ENCODE data around the gene DDR2.

DDR2 gene

GRCh38 chr1:162701286-162701685, 69.0 kb downstream of the DDR2 start:
- no peak for DNase-seq

GRCh38 chr1:162702628-162703027, 70.4 kb downstream of the DDR2 start:
- no peak for DNase-seq

GRCh38 chr1:162703708-162704107, 71.4 kb downstream of the DDR2 start:
- no peak for DNase-seq

- DNase-seq: no peak
These were observed 72.6 kb downstream of the DDR2 start for GRCh38 chr1:162704673-162705424.

- DNase-seq: no peak
These were observed 73.7 kb downstream of the DDR2 start for GRCh38 chr1:162706003-162706402.

GRCh38 chr1:162706606-162707005, 74.3 kb downstream of the DDR2 start:
- DNase-seq: no peak

GRCh38 chr1:162708286-162708685, 76.0 kb downstream of the DDR2 start:
- no peak for DNase-seq

GRCh38 chr1:162709132-162709860, 77.0 kb downstream of the DDR2 start:
- DNase-seq: peak in 1 of 4 experiments; percentile 3

GRCh38 chr1:162709870-162710269, 77.6 kb downstream of the DDR2 start:
- no peak for DNase-seq

GRCh38 chr1:162710345-162710744, 78.1 kb downstream of the DDR2 start:
- DNase-seq: no peak

- DNase-seq: no peak
These were observed 78.7 kb downstream of the DDR2 start for GRCh38 chr1:162710780-162711465.

- DNase-seq: no peak
These were observed 80.2 kb downstream of the DDR2 start for GRCh38 chr1:162712317-162713029.

- no peak for DNase-seq
These were observed 83.9 kb downstream of the DDR2 start for GRCh38 chr1:162716123-162716522.

GRCh38 chr1:162716552-162716951, 84.3 kb downstream of the DDR2 start:
- no peak for DNase-seq

GRCh38 chr1:162717548-162718184, 85.4 kb downstream of the DDR2 start:
- no peak for DNase-seq

GRCh38 chr1:162719678-162720077, 87.4 kb downstream of the DDR2 start:
- no peak for DNase-seq

- DNase-seq: no peak
These were observed 88.7 kb downstream of the DDR2 start for GRCh38 chr1:162720996-162721395.

- DNase-seq: no peak
These were observed 89.2 kb downstream of the DDR2 start for GRCh38 chr1:162721471-162721870.

GRCh38 chr1:162722036-162722435, 89.8 kb downstream of the DDR2 start:
- no peak for DNase-seq

- no peak for DNase-seq
These were observed 92.4 kb downstream of the DDR2 start for GRCh38 chr1:162724583-162725120.

- no peak for DNase-seq
These were observed 93.1 kb downstream of the DDR2 start for GRCh38 chr1:162725301-162725837.

- DNase-seq: no peak
These were observed 94.3 kb downstream of the DDR2 start for GRCh38 chr1:162726555-162726954.
